GM18520 (cell line): ENCODE measurements around the gene CPO.

ENCODE experiments used
- ATAC-seq: cut with Tn5 transposase; IDR thresholded peaks from one replicate; pipeline ENCODE4 v1.9.1; 2021; ENCODE audit not compliant: unreplicated experiment

The CPO gene

DNA sequence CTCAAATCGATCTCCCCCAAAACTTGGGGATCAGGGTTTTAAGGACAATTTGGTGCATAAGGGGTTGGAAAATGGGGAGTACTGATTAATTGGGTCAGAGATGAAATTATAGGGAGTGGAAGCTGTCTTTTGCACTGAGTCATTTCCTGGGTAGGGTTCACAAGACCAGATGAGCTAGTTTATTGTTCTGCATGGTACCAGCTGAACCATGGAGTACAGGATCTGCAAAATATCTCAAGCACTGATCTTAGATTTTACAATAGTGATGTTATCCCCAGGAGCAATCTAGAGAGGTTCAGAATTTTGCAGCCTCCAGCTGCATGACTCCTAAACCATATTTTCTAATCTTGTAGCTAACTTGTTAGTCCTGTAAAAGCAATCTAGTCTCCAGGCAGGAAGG, 73.1 kb downstream of the CPO start:
- no peak for ATAC-seq

DNA sequence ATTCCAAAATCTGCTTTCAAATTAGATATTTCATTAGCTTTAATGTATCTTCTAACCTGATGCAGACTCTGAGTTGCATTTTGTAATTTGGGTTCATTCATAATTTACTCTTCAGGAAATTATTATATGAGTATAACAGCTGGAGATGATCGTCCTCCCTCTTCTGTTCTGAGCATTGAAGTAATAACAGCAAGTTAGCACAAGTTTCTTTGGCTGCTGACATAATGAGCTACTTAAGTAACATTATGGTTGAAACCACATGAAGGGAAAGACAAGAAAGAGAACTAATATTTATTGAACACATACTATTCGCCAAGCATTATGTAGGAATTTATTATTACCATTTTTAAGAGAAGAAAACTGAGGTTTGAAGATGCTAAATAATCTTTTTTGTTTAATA, 75.1 kb downstream of the CPO start:
- no peak for ATAC-seq

- ATAC-seq: no peak
Observed at GRCh38 chr2:207015901-207016300, 76.6 kb downstream of the CPO start.
